ENCODE results near the gene SMIM32.

- TF ChIP-seq CTCF (IDR thresholded peaks at IDR 0.05) (no peak), POLR2A (IDR thresholded peaks at IDR 0.05) (no peak)
Observed at GRCh38 chr5:136164226-136164625, 28.7 kb downstream of the SMIM32 start.
